Trophoblast cell (in vitro differentiated cells and primary cell): ENCODE measurements around the gene PGM1.

Experiments used
- DNase-seq, 2 donors: peaks; one replicate each; pipeline ENCODE4 v3.0.0-alpha.2; 2016
- H2AFZ ChIP-seq: 2 replicates; pipeline ENCODE4 v1.6.1; 2013; ENCODE audit warnings: low read length, moderate library complexity, mild to moderate bottlenecking; ENCODE audit not compliant: insufficient read depth, poor library complexity
- H2AK5ac ChIP-seq: 2 replicates; pipeline ENCODE4 v1.6.1; 2013; ENCODE audit warnings: mild to moderate bottlenecking, low read length
- H2BK120ac ChIP-seq: 2 replicates; pipeline ENCODE4 v1.6.1; 2013; ENCODE audit warnings: low read length, mild to moderate bottlenecking, moderate library complexity; ENCODE audit not compliant: insufficient read depth, poor library complexity
- H2BK12ac ChIP-seq: 2 replicates; pipeline ENCODE4 v1.6.1; 2013; ENCODE audit warnings: mild to moderate bottlenecking, low read length, moderate library complexity
- H2BK5ac ChIP-seq: 2 replicates; pipeline ENCODE4 v1.6.1; 2013; ENCODE audit warnings: low read length, low read depth, moderate library complexity, mild to moderate bottlenecking; ENCODE audit not compliant: poor library complexity
- H3K14ac ChIP-seq: 2 replicates; pipeline ENCODE4 v1.6.1; 2013; ENCODE audit warnings: mild to moderate bottlenecking, low read length
- H3K18ac ChIP-seq: 2 replicates; pipeline ENCODE4 v1.6.1; 2013; ENCODE audit warnings: mild to moderate bottlenecking, low read length
- H3K23ac ChIP-seq: 2 replicates; pipeline ENCODE4 v1.6.1; 2013; ENCODE audit warnings: low read length
- H3K27ac ChIP-seq: 2 replicates; pipeline ENCODE4 v1.5.1; 2013; ENCODE audit warnings: low read depth, mild to moderate bottlenecking, inconsistent platforms, low read length, moderate library complexity
- H3K27me3 ChIP-seq: 2 replicates; pipeline ENCODE4 v1.6.1; 2013; ENCODE audit warnings: inconsistent platforms, mild to moderate bottlenecking, low read length, moderate library complexity; ENCODE audit not compliant: insufficient read depth
- H3K36me3 ChIP-seq, 2 experiments: 1 replicate in 1 of 2; 2 replicates in 1 of 2; pipeline ENCODE4 v1.6.1; 2013; ENCODE audit warnings: low read length in 2 of 2, mild to moderate bottlenecking in 2 of 2, moderate library complexity in 1 of 2; ENCODE audit not compliant: insufficient read depth in 2 of 2, control insufficient read depth in 1 of 2
- H3K4ac ChIP-seq: 2 replicates; pipeline ENCODE4 v1.6.1; 2013; ENCODE audit warnings: low read depth, mild to moderate bottlenecking, low read length, moderate library complexity
- H3K4me1 ChIP-seq, 2 experiments: 1 replicate in 1 of 2; 2 replicates in 1 of 2; pipeline ENCODE4 v1.6.1; 2013; ENCODE audit warnings: low read length in 2 of 2, mild to moderate bottlenecking in 2 of 2, moderate library complexity in 1 of 2; ENCODE audit not compliant: insufficient read depth in 2 of 2, control insufficient read depth in 1 of 2
- H3K4me2 ChIP-seq: 2 replicates; pipeline ENCODE4 v1.6.1; 2013; ENCODE audit warnings: inconsistent platforms, mild to moderate bottlenecking, low read length, moderate library complexity
- H3K4me3 ChIP-seq: 2 replicates; pipeline ENCODE4 v1.5.1; 2013; ENCODE audit warnings: mild to moderate bottlenecking, low read depth, low read length, inconsistent platforms
- H3K79me1 ChIP-seq: one replicate; pipeline ENCODE4 v1.6.1; 2013; ENCODE audit warnings: low read length
- H3K79me2 ChIP-seq: 2 replicates; pipeline ENCODE4 v1.6.1; 2013; ENCODE audit warnings: low read length, mild to moderate bottlenecking; ENCODE audit not compliant: control insufficient read depth, insufficient read depth, poor library complexity
- H3K9ac ChIP-seq: 2 replicates; pipeline ENCODE4 v1.6.1; 2013; ENCODE audit warnings: mild to moderate bottlenecking, low read length
- H3K9me3 ChIP-seq: 2 replicates; pipeline ENCODE4 v1.6.1; 2013; ENCODE audit warnings: low read depth, mild to moderate bottlenecking, control low read depth, inconsistent platforms, low read length; ENCODE audit not compliant: insufficient read depth
- H4K12ac ChIP-seq: 2 replicates; pipeline ENCODE4 v1.6.1; 2013; ENCODE audit warnings: low read depth, mild to moderate bottlenecking, low read length, moderate library complexity
- H4K8ac ChIP-seq: 2 replicates; pipeline ENCODE4 v1.6.1; 2013; ENCODE audit warnings: low read depth, mild to moderate bottlenecking, low read length, moderate library complexity
- H4K91ac ChIP-seq: one replicate; pipeline ENCODE4 v1.6.1; 2013; ENCODE audit warnings: low read depth, mild to moderate bottlenecking, low read length, moderate library complexity
- WGBS: extraction: QIAGEN DNeasy Blood & Tissue Kit; methylation state at CpG from one replicate; pipeline ENCODE4 v1.1.7; 2013; ENCODE audit warnings: missing lambda C conversion rate; ENCODE audit not compliant: insufficient read length, insufficient coverage; ENCODE audit errors: extremely low coverage; 5-methylcytosine and 5-hydroxymethylcytosine counted together

Gene PGM1

DNA sequence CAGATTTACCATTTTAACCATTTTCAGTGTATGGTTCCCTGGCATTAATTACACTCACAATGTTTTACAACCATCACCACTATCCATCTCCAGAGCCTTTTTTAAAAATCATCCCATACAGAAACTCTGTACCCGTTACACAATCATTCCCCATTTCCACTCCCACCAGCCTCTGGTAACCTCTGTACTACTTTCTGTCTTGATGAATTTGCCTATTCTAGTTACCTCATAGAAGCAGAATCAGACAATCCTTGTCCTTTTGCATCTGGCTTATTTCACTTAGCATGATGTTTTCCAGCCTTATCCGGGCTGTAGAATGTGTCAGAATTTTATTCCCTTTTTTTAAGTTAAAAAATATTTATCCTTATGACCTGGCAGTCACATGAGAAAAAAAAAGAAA is 33.0 kb downstream of the PGM1 start:
- WGBS: 100% methylated on average over 1 of the region's 2 CpGs
- H3K14ac ChIP-seq: no peak overlapping the region
- no peaks in the 10 kb centered on the region for H3K79me1 ChIP-seq

DNA sequence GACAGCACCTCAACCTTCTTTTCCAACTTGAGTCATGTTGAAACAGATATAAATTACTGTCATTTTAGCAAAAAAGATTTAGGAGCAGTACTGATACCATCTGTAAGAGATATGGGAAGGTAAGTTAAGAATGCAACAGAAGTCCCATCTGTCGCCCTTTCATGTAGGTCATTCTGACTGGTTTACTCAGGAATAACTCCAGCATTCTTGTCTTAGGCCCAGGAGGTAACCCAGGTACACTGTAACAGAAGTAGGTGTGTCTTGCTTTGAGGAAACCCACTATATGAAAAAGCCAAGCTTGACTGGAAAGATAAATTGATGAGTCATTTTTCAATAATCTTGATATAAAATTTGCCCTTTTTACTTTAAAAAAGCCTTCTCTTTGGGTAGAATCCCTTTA is 35.4 kb downstream of the PGM1 start:
- Histone ChIP-seq H4K8ac (no peak overlapping the region), H4K12ac (no peak overlapping the region), H2AFZ (no peak overlapping the region), H3K9ac (no peak overlapping the region), H3K23ac (no peak overlapping the region), H3K27me3 (no peaks in the 10 kb centered on the region), H3K9me3 (peaks cover 1% of the 10 kb centered on the region), H2BK120ac (no peak overlapping the region), H3K79me2 (no peaks in the 10 kb centered on the region), H3K4me2 (no peak overlapping the region), H3K79me1 (no peaks in the 10 kb centered on the region), H3K4me1 (peaks cover 0 to 10% of the 10 kb centered on the region in 2 experiments), H2BK12ac (no peak overlapping the region), H2BK5ac (no peak overlapping the region), H3K27ac (no peak overlapping the region), H3K14ac (no peak overlapping the region), H2AK5ac (no peak overlapping the region), H4K91ac (no peak overlapping the region), H3K36me3 (peaks cover 0 to 4% of the 10 kb centered on the region in 2 experiments), H3K18ac (no peak overlapping the region), H3K4me3 (no peak overlapping the region), H3K4ac (no peak overlapping the region)
- WGBS: no CpG with 5 or more reads among the region's 1 CpG
- peak; percentile 28 to 71 for DNase-seq

More for the DNA sequence above, 33.0 kb downstream of the PGM1 start:
- Histone ChIP-seq H3K23ac (no peak overlapping the region), H3K9me3 (peaks cover 1% of the 10 kb centered on the region), H4K12ac (no peak overlapping the region), H2AK5ac (no peak overlapping the region), H2BK12ac (no peak overlapping the region), H2BK5ac (no peak overlapping the region), H3K18ac (no peak overlapping the region), H4K8ac (no peak overlapping the region), H3K9ac (no peak overlapping the region), H2AFZ (no peak overlapping the region), H3K36me3 (no peaks in the 10 kb centered on the region), H2BK120ac (no peak overlapping the region), H3K4me2 (no peak overlapping the region), H3K4me3 (no peak overlapping the region), H4K91ac (no peak overlapping the region), H3K27me3 (no peaks in the 10 kb centered on the region), H3K4ac (no peak overlapping the region), H3K27ac (no peak overlapping the region), H3K4me1 (peaks cover 0 to 6% of the 10 kb centered on the region in 2 experiments), H3K79me2 (no peaks in the 10 kb centered on the region)
- DNase-seq: no peak

DNA sequence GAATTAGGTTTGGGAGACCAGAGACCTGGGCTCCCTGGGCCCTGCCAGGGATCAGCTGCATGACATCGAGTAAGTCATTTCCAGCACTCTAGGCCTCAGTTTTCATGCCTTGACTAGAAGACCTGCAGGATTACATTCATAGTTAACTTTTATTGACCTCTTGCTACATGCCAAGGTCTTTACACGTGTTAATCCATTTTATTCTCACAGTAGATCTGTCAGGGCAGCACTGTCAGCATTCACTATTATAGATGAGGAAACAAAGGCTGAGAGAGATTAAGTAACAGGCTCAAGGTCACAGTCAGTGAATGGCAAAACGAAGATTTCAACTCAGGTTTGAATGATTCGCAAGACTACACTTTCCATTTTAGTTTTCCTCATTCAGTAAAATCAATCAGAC is 37.0 kb downstream of the PGM1 start:
- no peak overlapping the region for H2BK5ac ChIP-seq
- H3K4me2 ChIP-seq: no peak overlapping the region
- no peak overlapping the region for H3K27ac ChIP-seq
- H2BK120ac ChIP-seq: no peak overlapping the region
- H2AK5ac ChIP-seq: no peak overlapping the region
- H3K14ac ChIP-seq: no peak overlapping the region
- H3K4me3 ChIP-seq: no peak overlapping the region
- no peaks in the 10 kb centered on the region for H3K27me3 ChIP-seq
- H4K12ac ChIP-seq: no peak overlapping the region
- peaks cover 0 to 11% of the 10 kb centered on the region in 2 experiments for H3K4me1 ChIP-seq
- no peak overlapping the region for H4K8ac ChIP-seq
- no peak overlapping the region for H3K18ac ChIP-seq
- no peak overlapping the region for H2BK12ac ChIP-seq
- peaks cover 1% of the 10 kb centered on the region for H3K9me3 ChIP-seq
- no peak overlapping the region for H4K91ac ChIP-seq
- H3K9ac ChIP-seq: no peak overlapping the region
- no peaks in the 10 kb centered on the region for H3K79me2 ChIP-seq
- no peak overlapping the region for H3K23ac ChIP-seq
- H3K79me1 ChIP-seq: no peaks in the 10 kb centered on the region
- WGBS: no CpG with 5 or more reads among the region's 4 CpGs
- H3K4ac ChIP-seq: no peak overlapping the region
- no peak overlapping the region for H2AFZ ChIP-seq
- H3K36me3 ChIP-seq: peaks cover 0 to 4% of the 10 kb centered on the region in 2 experiments
- DNase-seq: no peak

GRCh38 chr1:63630666-63631065 is 37.5 kb downstream of the PGM1 start:
- Histone ChIP-seq H2BK12ac (no peak overlapping the region), H3K27ac (no peak overlapping the region), H3K14ac (no peak overlapping the region), H3K79me1 (no peaks in the 10 kb centered on the region), H3K4me1 (peaks cover 0 to 11% of the 10 kb centered on the region in 2 experiments), H2BK120ac (no peak overlapping the region), H3K36me3 (peaks cover 0 to 4% of the 10 kb centered on the region in 2 experiments), H3K4ac (no peak overlapping the region), H2BK5ac (no peak overlapping the region), H3K9me3 (peaks cover 1% of the 10 kb centered on the region), H4K8ac (no peak overlapping the region), H2AFZ (no peak overlapping the region), H4K12ac (no peak overlapping the region), H3K4me3 (no peak overlapping the region), H3K9ac (no peak overlapping the region), H3K18ac (no peak overlapping the region), H3K27me3 (no peaks in the 10 kb centered on the region), H2AK5ac (no peak overlapping the region), H3K23ac (no peak overlapping the region), H3K4me2 (no peak overlapping the region), H3K79me2 (no peaks in the 10 kb centered on the region), H4K91ac (no peak overlapping the region)
- no peak for DNase-seq
- no CpG with 5 or more reads among the region's 1 CpG for WGBS
